ENCODE measurements around the gene AKR7A3.

AKR7A3 gene

DNA sequence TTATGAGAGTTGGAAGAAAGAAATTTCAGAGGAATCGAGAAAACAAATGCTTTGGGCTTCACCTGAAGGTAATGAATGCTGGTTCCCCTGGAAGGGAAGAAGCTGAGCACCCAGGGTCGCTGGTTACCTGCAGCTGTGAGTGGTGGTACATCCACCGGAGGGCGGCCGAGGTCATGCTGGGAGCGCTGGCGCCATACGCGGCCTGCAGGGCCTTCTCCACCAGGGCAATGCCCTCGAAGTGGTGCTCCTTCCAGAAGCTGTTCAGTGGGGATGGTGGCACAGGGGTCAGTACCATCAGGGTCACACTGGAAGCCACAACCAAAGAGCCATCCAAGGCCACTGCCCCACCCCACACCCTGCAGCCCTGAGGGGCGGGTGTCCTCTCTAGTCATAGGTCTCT, 20.1 kb downstream of the AKR7A3 start:
- no peaks in the 10 kb centered on the region for H3K4me1 ChIP-seq (ENCODE audit: control insufficient read depth in 1 of 2, insufficient read depth in 1 of 2, low read depth in 1 of 2, low read length in 1 of 2)
- peaks cover 21% of the 10 kb centered on the region for H3K27me3 ChIP-seq
- H3K36me3 ChIP-seq = no peaks in the 10 kb centered on the region
- TF ChIP-seq, protein P1, sequence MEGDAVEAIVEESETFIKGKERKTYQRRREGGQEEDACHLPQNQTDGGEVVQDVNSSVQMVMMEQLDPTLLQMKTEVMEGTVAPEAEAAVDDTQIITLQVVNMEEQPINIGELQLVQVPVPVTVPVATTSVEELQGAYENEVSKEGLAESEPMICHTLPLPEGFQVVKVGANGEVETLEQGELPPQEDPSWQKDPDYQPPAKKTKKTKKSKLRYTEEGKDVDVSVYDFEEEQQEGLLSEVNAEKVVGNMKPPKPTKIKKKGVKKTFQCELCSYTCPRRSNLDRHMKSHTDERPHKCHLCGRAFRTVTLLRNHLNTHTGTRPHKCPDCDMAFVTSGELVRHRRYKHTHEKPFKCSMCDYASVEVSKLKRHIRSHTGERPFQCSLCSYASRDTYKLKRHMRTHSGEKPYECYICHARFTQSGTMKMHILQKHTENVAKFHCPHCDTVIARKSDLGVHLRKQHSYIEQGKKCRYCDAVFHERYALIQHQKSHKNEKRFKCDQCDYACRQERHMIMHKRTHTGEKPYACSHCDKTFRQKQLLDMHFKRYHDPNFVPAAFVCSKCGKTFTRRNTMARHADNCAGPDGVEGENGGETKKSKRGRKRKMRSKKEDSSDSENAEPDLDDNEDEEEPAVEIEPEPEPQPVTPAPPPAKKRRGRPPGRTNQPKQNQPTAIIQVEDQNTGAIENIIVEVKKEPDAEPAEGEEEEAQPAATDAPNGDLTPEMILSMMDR (IDR thresholded peaks at IDR 0.05) = no peak
- H3K4me3 ChIP-seq (ENCODE audit: low read depth in 1 of 2, low read length in 1 of 2) = no peak overlapping the region
- H3K9me3 ChIP-seq = no peaks in the 10 kb centered on the region
- no peak overlapping the region for H3K27ac ChIP-seq

DNA sequence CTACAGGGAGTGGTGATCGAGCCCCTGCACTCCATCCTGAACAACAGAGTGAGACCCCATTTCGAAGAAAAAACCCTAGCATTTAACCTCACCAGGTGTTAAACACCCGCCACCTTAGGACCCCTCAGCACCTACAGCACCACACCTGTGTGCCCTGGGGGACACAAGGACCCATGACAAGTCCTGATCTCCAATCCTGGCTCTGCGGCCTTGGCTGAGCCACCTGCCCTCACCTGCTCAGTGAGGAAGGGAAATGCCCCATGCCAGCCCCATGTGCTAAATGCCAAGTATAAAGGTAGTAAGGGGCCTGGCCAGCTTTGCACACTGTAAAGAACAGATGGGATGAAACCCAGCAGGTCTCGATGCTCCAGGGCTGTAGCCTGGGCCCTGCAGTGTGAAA, 25.8 kb downstream of the AKR7A3 start:
- TF ChIP-seq, protein P1 (IDR thresholded peaks at IDR 0.05) = no peak
- Histone ChIP-seq H3K4me1 (ENCODE audit: control insufficient read depth in 1 of 2, insufficient read depth in 1 of 2, low read depth in 1 of 2, low read length in 1 of 2) (no peaks in the 10 kb centered on the region), H3K27me3 (no peaks in the 10 kb centered on the region), H3K4me3 (ENCODE audit: low read depth in 1 of 2, low read length in 1 of 2) (no peak overlapping the region), H3K9me3 (no peaks in the 10 kb centered on the region), H3K27ac (no peak overlapping the region), H3K36me3 (peaks cover 6% of the 10 kb centered on the region)

DNA sequence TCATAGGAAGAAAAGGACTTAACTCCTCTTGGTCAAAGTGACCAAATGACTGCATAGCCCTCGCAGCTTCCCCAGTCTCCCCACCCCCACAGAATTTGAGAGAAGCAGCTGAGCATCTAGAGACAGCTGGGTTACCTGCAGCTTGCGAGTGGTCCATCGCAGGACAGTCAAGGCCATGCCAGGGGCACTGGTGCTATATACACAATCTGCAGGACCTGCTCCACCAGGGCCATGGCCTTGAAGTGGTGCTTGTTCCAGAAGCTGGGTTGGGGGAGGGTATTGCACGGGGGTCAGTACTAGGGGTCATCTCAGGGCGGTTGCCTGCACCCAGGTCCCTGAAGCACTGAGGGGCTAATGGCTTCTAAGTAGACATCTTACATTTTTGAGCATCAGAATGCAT, 26.5 kb downstream of the AKR7A3 start:
- TF ChIP-seq, protein P1 (IDR thresholded peaks at IDR 0.05) = no peak
- no peaks in the 10 kb centered on the region for H3K27me3 ChIP-seq
- H3K4me3 ChIP-seq (ENCODE audit: low read depth in 1 of 2, low read length in 1 of 2) = no peak overlapping the region
- H3K27ac ChIP-seq = no peak overlapping the region
- no peaks in the 10 kb centered on the region for H3K4me1 ChIP-seq (ENCODE audit: control insufficient read depth in 1 of 2, insufficient read depth in 1 of 2, low read depth in 1 of 2, low read length in 1 of 2)
- peaks cover 13% of the 10 kb centered on the region for H3K36me3 ChIP-seq
- H3K9me3 ChIP-seq = no peaks in the 10 kb centered on the region

DNA sequence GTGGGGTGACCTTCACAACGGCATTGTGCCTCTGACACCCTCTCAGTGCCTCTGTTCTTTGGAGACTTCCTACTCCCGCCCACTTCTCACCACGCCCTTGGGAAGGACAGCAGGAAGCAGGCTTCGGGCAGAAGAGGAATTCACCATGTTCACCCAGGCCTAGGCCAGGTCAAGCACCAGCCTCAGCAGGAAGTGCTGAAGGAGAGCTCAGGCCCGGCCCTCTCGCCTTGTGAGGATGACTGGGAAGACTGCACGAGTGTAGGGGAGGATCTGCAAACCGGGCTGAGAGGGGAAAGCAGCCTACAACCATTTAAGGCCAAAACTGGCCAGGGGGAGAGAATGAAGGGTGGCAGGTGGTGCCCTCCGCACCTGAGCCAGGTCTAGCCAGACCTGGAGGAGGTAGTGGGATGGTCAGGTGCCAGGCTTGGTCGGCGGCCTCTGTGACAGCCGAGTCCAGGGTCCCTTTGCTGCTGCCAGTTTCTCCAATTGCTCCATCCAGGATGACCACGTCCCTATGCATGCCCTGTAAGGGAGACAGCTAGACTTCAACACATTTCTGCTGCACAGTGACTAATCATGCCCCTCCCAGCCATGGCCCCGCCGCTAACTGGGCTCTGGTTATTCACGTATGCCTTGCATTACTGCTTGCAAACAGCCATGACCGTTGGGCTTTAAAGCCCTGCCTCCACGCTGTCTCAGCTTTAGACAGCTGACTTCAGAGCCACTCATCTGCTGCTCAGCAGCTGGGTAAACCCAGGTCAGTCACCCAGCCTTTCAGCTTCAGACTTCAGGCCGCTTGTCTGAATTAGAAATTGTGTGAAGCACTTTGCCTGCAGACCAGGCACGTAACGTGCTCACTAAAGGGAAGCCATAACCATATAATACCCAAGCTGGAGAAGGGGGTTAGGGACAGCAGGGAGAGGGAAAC, 28.1 kb downstream of the AKR7A3 start:
- TF ChIP-seq, protein P1 (IDR thresholded peaks at IDR 0.05) = no peak
- Histone ChIP-seq H3K36me3 (peaks cover 16% of the 10 kb centered on the region), H3K9me3 (no peaks in the 10 kb centered on the region), H3K27me3 (no peaks in the 10 kb centered on the region), H3K4me3 (ENCODE audit: low read depth in 1 of 2, low read length in 1 of 2) (no peak overlapping the region), H3K27ac (no peak overlapping the region), H3K4me1 (ENCODE audit: control insufficient read depth in 1 of 2, insufficient read depth in 1 of 2, low read depth in 1 of 2, low read length in 1 of 2) (no peaks in the 10 kb centered on the region)

DNA sequence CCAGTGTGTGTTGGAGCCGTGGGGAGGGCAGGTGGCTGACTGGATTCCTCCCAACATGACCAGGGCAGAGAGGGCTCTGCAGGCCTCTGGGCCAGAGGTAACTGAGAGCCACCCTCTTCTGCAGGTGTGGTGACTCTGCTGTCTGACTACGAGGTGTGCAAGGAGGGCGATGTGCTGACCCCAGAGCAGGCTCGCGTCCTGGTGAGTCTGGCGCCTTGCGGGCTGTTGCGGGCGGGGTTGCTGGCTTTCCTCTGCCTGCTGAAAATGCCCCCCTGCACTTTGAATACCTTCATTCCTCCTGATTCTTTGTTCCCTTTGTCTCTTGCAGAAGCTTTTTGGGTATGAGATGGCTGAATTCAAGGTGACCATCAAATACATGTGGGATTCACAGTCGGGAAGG, 30.2 kb downstream of the AKR7A3 start:
- H3K27ac ChIP-seq = no peak overlapping the region
- no peaks in the 10 kb centered on the region for H3K27me3 ChIP-seq
- H3K36me3 ChIP-seq = peaks cover 16% of the 10 kb centered on the region
- no peak overlapping the region for H3K4me3 ChIP-seq (ENCODE audit: low read depth in 1 of 2, low read length in 1 of 2)
- no peaks in the 10 kb centered on the region for H3K9me3 ChIP-seq
- H3K4me1 ChIP-seq (ENCODE audit: control insufficient read depth in 1 of 2, insufficient read depth in 1 of 2, low read depth in 1 of 2, low read length in 1 of 2) = no peaks in the 10 kb centered on the region
- TF ChIP-seq, protein P1 (IDR thresholded peaks at IDR 0.05) = no peak
